T47D (cell line): ENCODE measurements around the gene CXCR3.
A peak's percentile ranks its signal among the peaks of the same experiment; 100 is the strongest.

Experiments
- DNase-seq, 2 experiments: peaks; one replicate each; pipeline versions ENCODE4 v3.0.0 to v3.0.0-alpha.2; 2011 to 2012; ENCODE audit warnings: low read depth in 1 of 2, low spot score in 1 of 2
- JUND ChIP-seq: IDR thresholded peaks from 2 replicates; pipeline ENCODE4 v1.6.1; 2012; ENCODE audit warnings: low read depth
- in situ Hi-C: cut with HindIII; loops from 2 replicates; pipeline ENCODE4 v1.10.0; 2016; ENCODE audit warnings: low sequenced_read_pairs, low pct_unique_long_range_greater_than_20kb

Gene CXCR3

DNA sequence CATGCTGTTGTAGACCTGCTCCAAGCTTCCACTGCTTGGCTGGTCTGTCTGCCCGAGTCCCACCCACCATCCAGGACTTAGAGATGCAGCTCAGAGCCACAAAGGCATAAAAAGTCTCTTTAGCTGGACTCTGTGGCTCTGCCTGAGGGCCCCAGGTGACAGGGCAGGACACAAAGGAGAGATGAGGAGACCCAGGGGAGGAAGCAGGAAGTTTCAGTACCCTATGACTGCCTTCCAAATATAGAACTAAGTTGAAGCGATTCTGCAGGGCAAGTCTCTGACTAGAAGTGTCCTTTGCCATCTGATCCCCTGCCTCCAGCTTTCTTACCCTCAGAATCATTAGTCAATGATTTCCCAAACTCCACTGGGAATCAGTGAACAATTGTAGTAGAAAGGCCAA, 11.2 kb upstream of the CXCR3 start:
- DNase-seq = no peak
- TF ChIP-seq JUND = no peak
- in situ Hi-C loops = no loop called here

- no peak for DNase-seq
- in situ Hi-C loops = no loop called here
- no peak for TF ChIP-seq JUND
Observed at GRCh38 chrX:71627588-71628404, 9.5 kb upstream of the CXCR3 start.

DNA sequence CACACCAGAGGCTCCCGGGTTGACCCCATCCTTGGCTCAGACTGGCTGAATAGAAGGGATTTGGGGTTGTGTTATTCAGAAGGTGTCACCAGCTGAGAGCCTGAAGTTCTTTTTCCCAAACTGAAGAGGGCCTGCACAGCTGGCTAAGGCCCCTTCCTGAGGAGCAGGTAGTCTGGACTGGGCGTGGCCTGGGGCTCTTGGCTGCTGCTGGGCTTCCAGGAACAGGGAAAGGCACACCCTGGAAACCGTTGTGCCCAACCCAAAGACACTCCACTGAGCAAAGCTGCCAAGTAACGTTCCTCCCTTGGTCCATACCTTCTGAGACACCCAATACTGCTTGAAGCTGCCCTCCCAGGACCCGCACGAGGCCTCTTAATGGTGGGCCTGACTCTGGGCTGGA, 8.3 kb upstream of the CXCR3 start:
- no peak for TF ChIP-seq JUND
- no peak for DNase-seq
- in situ Hi-C loops = no loop called here

DNA sequence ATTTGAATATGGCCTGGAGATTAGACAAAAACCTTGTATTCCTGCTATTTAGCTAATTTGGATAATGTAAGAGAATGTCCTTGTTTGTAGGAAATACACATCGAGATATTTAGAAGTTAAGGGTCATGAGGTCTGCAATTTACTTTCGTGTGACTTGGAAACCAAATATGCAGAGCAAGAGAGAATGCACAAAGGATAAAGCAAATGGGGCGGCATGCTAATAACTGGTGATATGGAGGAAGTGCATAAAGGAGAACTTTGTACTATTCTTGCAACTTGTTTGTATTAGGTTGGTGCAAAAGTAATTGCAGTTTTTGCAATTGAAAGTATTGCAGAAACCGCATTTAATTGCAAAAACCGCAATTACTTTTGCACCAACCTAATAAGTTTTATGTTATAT, 7.2 kb upstream of the CXCR3 start:
- DNase-seq = no peak
- no peak for TF ChIP-seq JUND
- in situ Hi-C loops = no loop called here

GRCh38 chrX:71623714-71624113, 5.4 kb upstream of the CXCR3 start:
- in situ Hi-C loops = no loop called here
- TF ChIP-seq JUND = no peak
- no peak for DNase-seq

DNA sequence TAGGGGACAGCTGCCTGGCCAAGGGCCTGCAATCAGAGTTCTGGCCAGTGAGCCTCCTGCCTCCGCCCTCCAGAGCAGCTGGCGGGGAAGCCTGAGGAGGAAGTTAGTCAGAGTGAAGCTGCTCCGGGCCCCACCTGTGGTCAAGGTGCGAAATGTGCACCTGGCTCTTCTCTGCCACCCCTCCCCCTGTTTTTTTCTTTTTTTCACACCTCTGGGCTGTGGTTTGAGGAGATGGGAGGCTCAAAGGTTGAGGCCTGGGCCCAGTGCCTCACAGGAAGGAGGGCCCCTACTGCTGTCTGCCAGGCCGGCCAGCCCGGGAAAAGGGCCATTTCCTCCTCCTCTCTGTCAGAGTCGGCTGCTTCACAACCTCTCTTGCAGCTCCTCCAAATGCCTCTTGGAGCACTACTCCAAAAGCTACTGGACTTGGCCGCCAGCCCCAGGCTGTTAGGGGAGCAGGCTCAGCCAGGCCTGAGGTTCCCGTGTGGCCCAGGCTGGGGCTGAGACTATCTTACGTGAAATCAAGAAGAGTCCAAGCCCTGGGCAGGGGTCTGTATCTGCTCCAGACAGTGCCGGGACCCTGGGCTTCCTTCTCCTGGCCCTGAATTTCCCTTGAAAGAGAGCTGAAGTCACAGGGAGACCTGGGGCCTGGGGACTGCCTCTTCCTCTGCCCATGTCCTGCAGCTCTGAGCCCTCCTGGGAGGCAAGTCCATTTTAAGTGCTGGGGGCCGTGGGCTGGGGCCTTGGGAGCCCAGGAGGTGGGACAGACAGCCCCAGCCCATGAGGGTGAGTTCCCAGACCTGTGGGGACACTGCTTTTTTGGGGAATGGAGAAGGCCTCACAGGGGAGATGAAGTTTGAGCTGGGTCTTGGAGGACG, 4.5 kb upstream of the CXCR3 start:
- in situ Hi-C loops = no loop called here
- DNase-seq = peak; percentile 42 to 68
- TF ChIP-seq JUND = no peak

DNA sequence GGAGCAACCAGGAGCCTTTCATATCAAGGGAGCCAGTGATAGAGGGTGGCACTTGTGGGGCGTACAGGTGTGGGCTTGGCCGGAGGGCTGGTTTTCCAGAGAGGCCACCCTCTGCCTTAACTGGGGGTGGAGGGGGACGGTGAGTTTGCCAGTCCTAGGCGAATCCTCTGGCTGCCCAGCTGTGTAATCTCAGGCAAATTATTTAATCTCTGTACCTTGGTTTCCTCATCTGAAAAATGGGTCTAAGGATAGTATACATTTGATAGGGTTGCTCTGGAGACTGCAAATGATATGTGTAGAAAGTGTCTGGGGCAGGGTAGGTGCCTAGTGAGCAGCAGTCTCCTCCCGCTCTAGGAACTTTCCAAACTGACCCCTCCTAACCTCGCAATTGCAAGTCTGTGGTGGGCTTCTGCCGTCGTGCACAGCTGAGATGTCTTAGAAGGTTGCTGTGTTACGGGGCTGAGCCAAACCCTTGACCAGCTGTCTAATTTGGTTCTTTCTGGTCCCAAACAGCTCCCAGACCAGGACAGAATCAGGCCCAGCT, 3.8 kb upstream of the CXCR3 start:
- TF ChIP-seq JUND = no peak
- in situ Hi-C loops = no loop called here
- no peak for DNase-seq

GRCh38 chrX:71621603-71622002, 3.3 kb upstream of the CXCR3 start:
- DNase-seq = no peak
- no peak for TF ChIP-seq JUND

DNA sequence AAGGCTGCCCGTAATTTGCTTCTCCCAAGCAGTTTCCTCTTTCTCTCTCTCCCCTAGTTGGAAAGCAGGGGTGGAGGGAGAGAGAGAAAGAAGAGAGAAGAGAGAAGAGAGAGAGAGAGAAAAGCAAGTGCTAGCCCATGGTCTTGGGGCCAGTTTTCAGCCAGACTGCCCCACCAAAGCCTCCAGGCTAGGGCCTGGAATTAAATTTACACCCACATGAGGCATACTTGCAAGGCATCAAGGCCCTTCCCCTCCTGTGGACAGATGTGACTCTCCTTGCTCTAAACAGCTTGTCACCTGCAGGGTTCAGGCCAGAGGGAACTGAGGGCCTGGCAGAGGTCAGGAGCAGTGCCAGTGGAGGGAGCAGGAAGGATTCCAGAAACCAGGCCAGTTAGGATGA, 1.7 kb upstream of the CXCR3 start:
- TF ChIP-seq JUND = no peak
- DNase-seq = no peak
- in situ Hi-C loops = no loop called here

More at GRCh38 chrX:71621603-71622002, 3.3 kb upstream of the CXCR3 start:
- in situ Hi-C loops = no loop called here

- no peak for DNase-seq
- TF ChIP-seq JUND = no peak
- in situ Hi-C loops = no loop called here
Observed at GRCh38 chrX:71619193-71619592, 882 bp upstream of the CXCR3 start.

- no peak for TF ChIP-seq JUND
- DNase-seq = no peak
- in situ Hi-C loops = no loop called here
Observed at GRCh38 chrX:71618787-71619186, 476 bp upstream of the CXCR3 start.

GRCh38 chrX:71617742-71618141, 569 bp downstream of the CXCR3 start:
- in situ Hi-C loops = no loop called here
- TF ChIP-seq JUND = no peak
- no peak for DNase-seq
